Endothelial cell of umbilical vein (primary cell): ENCODE data around the gene ERFL. TPM values are rescaled to one million over a fixed set of nuclear protein-coding genes. Genes with fewer than 3 reads are reported as not detected.

Source experiments
- BruUV-seq: library from RNA; stranded (reverse); fragments of 400-500 nt; replicated peaks from 2 replicates; lab custom pipeline; 2021; lab: Mats Ljungman, UMichigan
- CTCF ChIA-PET: fragments of 300-600, 350-600 bp; sonication (Branson Sonifier 250); formaldehyde crosslinking; loops from one replicate; lab custom pipeline; 2021; ENCODE audit warnings: antibody characterized with exemption, inconsistent platforms; lab: Charles Lee
- POLR2A ChIA-PET: fragments of 300-600, 350-600 bp; sonication (Branson Sonifier 250); formaldehyde crosslinking; loops from one replicate; lab custom pipeline; 2021; ENCODE audit warnings: antibody characterized with exemption, inconsistent platforms; lab: Charles Lee
- DNase-seq: peaks from one replicate; pipeline ENCODE4 v3.0.0-alpha.2; 2011; ENCODE audit warnings: low read depth, low spot score
- FAIRE-seq: peaks from 2 replicates; lab custom pipeline; 2011; peaks lifted over from hg19 to GRCh38; lab: Jason Lieb, UNC
- H2AFZ ChIP-seq: 2 replicates; pipeline ENCODE4 v1.6.0; 2012; ENCODE audit warnings: low read depth, low read length, control low read depth, inconsistent platforms
- H3K27ac ChIP-seq: 2 replicates; pipeline ENCODE4 v1.5.1; 2011; ENCODE audit warnings: low read depth, mild to moderate bottlenecking, control low read depth, low read length, moderate library complexity; ENCODE audit not compliant: insufficient read depth
- H3K27me3 ChIP-seq, 2 experiments: 2 replicates each; pipeline versions ENCODE4 v1.6.0 to v1.6.1; 2011; ENCODE audit warnings: low read length in 2 of 2, mixed read lengths in 1 of 2; ENCODE audit not compliant: control insufficient read depth in 2 of 2, insufficient read depth in 2 of 2
- H3K36me3 ChIP-seq, 2 experiments: 2 replicates in 1 of 2; 3 replicates in 1 of 2; pipeline ENCODE4 v1.5.1; 2011; ENCODE audit warnings: low read length in 2 of 2, mild to moderate bottlenecking in 1 of 2, moderate library complexity in 1 of 2; ENCODE audit not compliant: control insufficient read depth in 2 of 2, insufficient read depth in 2 of 2; ENCODE audit errors: extremely low read depth in 1 of 2
- H3K4me1 ChIP-seq: 3 replicates; pipeline ENCODE4 v1.5.1; 2011; ENCODE audit warnings: mild to moderate bottlenecking, low read length; ENCODE audit not compliant: control insufficient read depth, insufficient read depth; ENCODE audit errors: extremely low read depth
- H3K4me2 ChIP-seq: 2 replicates; pipeline ENCODE4 v1.6.1; 2011; ENCODE audit warnings: low read length, control low read depth, mixed read lengths; ENCODE audit not compliant: insufficient read depth
- H3K4me3 ChIP-seq, 3 experiments: fragments of 200-600 bp in 1 of 3; sonication (generic), shearing (Covaris generic) in 1 of 3; replicated peaks in 1 of 3; 2 replicates each; pipeline ENCODE4 v1.5.1; 2011 to 2016; ENCODE audit warnings: control low read depth in 3 of 3, low read length in 3 of 3, mild to moderate bottlenecking in 2 of 3, inconsistent platforms in 1 of 3, low read depth in 1 of 3, moderate library complexity in 1 of 3; ENCODE audit not compliant: insufficient read depth in 1 of 3
- H3K79me2 ChIP-seq: 2 replicates; pipeline ENCODE4 v1.6.0; 2012; ENCODE audit warnings: low read length, inconsistent platforms; ENCODE audit not compliant: control insufficient read depth, insufficient read depth
- H3K9ac ChIP-seq: replicated peaks from 2 replicates; pipeline ENCODE3; 2011; ENCODE audit warnings: low read length, control low read depth; ENCODE audit not compliant: insufficient read depth; ENCODE audit errors: extremely low read depth
- H3K9me1 ChIP-seq: replicated peaks from 3 replicates; pipeline ENCODE4 v1.6.0; 2011; ENCODE audit warnings: mild to moderate bottlenecking, low read length; ENCODE audit not compliant: control insufficient read depth, insufficient read depth; ENCODE audit errors: extremely low read depth
- H3K9me3 ChIP-seq: replicated peaks from 2 replicates; pipeline ENCODE4 v1.5.1; 2012; ENCODE audit warnings: low read length, inconsistent platforms; ENCODE audit not compliant: control insufficient read depth, insufficient read depth
- H4K20me1 ChIP-seq: replicated peaks from 2 replicates; pipeline ENCODE3; 2011; ENCODE audit warnings: mild to moderate bottlenecking, low read length; ENCODE audit not compliant: control insufficient read depth, insufficient read depth; ENCODE audit errors: extremely low read depth
- CTCF ChIP-seq, 2 donors: IDR thresholded peaks; 1 replicate in 1 of 2; 2 replicates in 1 of 2; pipeline ENCODE4 v1.5.1; 2011; ENCODE audit warnings: low read length in 2 of 2, mild to moderate bottlenecking in 2 of 2, moderate library complexity in 2 of 2, control low read depth in 1 of 2, inconsistent platforms in 1 of 2, low read depth in 1 of 2; ENCODE audit not compliant: insufficient read depth in 1 of 2; ENCODE audit errors: extremely low read depth in 1 of 2
- EZH2 ChIP-seq: IDR thresholded peaks from 2 replicates; pipeline ENCODE4 v1.6.1; 2012; ENCODE audit warnings: borderline replicate concordance, low read depth, mild to moderate bottlenecking, moderate library complexity, low read length, inconsistent platforms; ENCODE audit not compliant: severe bottlenecking
- GATA2 ChIP-seq: IDR thresholded peaks from 2 replicates; pipeline ENCODE4 v1.7.0; 2011; ENCODE audit warnings: low read depth, mild to moderate bottlenecking, moderate library complexity, mixed read lengths, low read length; ENCODE audit not compliant: insufficient read length, insufficient read depth
- JUN ChIP-seq: IDR thresholded peaks from 2 replicates; pipeline ENCODE4 v1.6.1; 2011; ENCODE audit warnings: borderline replicate concordance, low read depth; ENCODE audit not compliant: insufficient read length, insufficient read depth
- MAX ChIP-seq: IDR thresholded peaks from 2 replicates; pipeline ENCODE4 v1.6.1; 2011; ENCODE audit not compliant: insufficient read depth, insufficient read length
- MYC ChIP-seq: IDR thresholded peaks from one replicate; pipeline ENCODE4 v1.6.1; 2011; ENCODE audit warnings: mild to moderate bottlenecking, low read depth, low read length
- POLR2A ChIP-seq: IDR thresholded peaks from 2 replicates; pipeline ENCODE4 v1.6.1; 2012; ENCODE audit warnings: low read depth, mild to moderate bottlenecking, control low read depth, low read length
- dilution Hi-C: fragments of 300-500 bp; cut with MboI; formaldehyde crosslinking; loops from one replicate; pipeline ENCODE4 v1.15.0; 2019; ENCODE audit warnings: low sequenced_read_pairs; ENCODE audit not compliant: extremely low pct_ligation_motif_present
- intact Hi-C: fragments of 100-400 bp; cut with micrococcal nuclease; formaldehyde crosslinking; loops from one replicate; pipeline ENCODE4 v1.10.0; 2022
- polyA plus RNA-seq, 4 experiments: library from polyadenylated mRNA; depleted of rRNA in 3 of 4; stranded (reverse) in 3 of 4; unstranded in 1 of 4; fragments of >200 nt; gene quantifications; 2 replicates each; pipeline versions ENCODE4 v1.2.1 to v1.2.3, GENCODE V29; 2011 to 2012; ENCODE audit warnings: missing spikeins in 1 of 4
- total RNA-seq: library from RNA; stranded (reverse); gene quantifications from 2 replicates; pipeline ENCODE4 v1.2.3, GENCODE V29; 2021

Gene ERFL
- total and polyA plus RNA-seq, 2 donors (not counting 3 experiments of a cell fraction or from before 2014, with no cell fraction given) = not detected

GRCh38 chr19:41880329-41880708 lies 47.9 kb downstream of the ERFL start:
- DNase-seq = no peak
- Histone ChIP-seq H3K9me1 (no peaks in the 10 kb centered on the region), H3K27me3 (no peaks in the 10 kb centered on the region), H3K27ac (no peak overlapping the region), H2AFZ (no peak overlapping the region), H4K20me1 (no peaks in the 10 kb centered on the region), H3K4me3 (no peak overlapping the region), H3K4me1 (peaks cover 11% of the 10 kb centered on the region), H3K79me2 (peaks cover 10% of the 10 kb centered on the region), H3K4me2 (no peak overlapping the region), H3K9me3 (no peaks in the 10 kb centered on the region), H3K9ac (no peak overlapping the region), H3K36me3 (no peaks in the 10 kb centered on the region)
- TF ChIP-seq POLR2A (no peak), GATA2 (no peak), CTCF (IDR thresholded peaks at IDR 0.05; ENCODE audit: extremely low read depth in 1 of 2, insufficient read depth in 1 of 2, low read depth in 1 of 2, low read length in 2 of 2) (no peak), MYC (no peak), MAX (no peak), JUN (no peak), EZH2 (no peak)
- dilution Hi-C loops = no loop called here
- CTCF ChIA-PET = no interaction called here
- intact Hi-C loops = no loop called here
- POLR2A ChIA-PET = no interaction called here
- BruUV-seq = no TSS peak
- FAIRE-seq = peak; percentile 77
